HFF-Myc (cell line): ENCODE measurements around the gene BPIFB3.
A peak's percentile ranks its signal among the peaks of the same experiment; 100 is the strongest.

Source experiments
- DNase-seq: peaks from one replicate; pipeline ENCODE4 v3.0.0-alpha.2; 2011; ENCODE audit warnings: low read depth; ENCODE audit errors: extremely low read depth
- H3K4me3 ChIP-seq: replicated peaks from 2 replicates; pipeline ENCODE4 v1.5.1; 2011; ENCODE audit warnings: low read depth, mild to moderate bottlenecking, control low read depth, low read length
- CTCF ChIP-seq: IDR thresholded peaks from 2 replicates; pipeline ENCODE4 v1.5.1; 2012; ENCODE audit warnings: mild to moderate bottlenecking, low read depth, low read length, control low read depth; ENCODE audit errors: missing control alignments

The BPIFB3 gene

DNA sequence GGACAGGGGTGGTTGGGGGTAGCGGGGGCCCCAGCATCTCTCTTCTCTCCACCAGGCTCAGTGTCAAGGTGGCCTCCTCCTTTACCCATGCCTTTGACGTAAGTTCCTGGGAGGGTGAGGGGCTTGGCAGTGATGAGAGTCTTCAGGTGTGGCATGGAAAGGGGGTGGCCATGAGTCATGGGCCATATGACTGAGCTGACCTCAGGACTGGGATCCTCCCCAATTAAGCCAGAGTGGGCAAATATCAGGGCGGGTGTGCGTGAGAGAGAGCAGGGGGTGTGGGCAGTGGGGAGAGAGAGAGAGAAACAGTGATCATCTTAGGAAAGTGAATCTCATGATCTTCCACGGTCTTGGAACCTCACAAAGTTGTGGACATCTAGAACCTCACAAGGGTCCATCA is 17.5 kb downstream of the BPIFB3 start:
- no peak for TF ChIP-seq CTCF
- no peak overlapping the region for H3K4me3 ChIP-seq
- DNase-seq: no peak

DNA sequence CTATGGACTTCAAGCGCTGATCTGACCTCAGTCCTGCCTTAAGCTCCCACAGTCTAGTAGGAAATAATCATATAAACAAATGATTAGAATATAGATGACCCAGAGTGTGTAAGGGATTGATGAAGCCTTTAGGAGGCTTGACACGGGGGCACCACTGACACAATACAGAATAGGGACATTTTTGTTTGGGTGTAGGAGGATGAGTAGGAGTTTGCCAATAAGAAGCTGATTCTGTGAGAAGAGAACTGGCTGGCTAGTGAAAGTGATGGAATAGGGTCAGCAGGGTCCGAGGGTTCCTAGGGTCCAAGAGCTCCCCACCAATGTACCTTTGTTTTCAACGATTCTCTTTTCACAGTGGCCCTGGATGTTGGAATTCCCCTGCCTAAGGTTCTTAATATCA is 18.7 kb downstream of the BPIFB3 start:
- no peak overlapping the region for H3K4me3 ChIP-seq
- no peak for TF ChIP-seq CTCF
- DNase-seq: no peak

DNA sequence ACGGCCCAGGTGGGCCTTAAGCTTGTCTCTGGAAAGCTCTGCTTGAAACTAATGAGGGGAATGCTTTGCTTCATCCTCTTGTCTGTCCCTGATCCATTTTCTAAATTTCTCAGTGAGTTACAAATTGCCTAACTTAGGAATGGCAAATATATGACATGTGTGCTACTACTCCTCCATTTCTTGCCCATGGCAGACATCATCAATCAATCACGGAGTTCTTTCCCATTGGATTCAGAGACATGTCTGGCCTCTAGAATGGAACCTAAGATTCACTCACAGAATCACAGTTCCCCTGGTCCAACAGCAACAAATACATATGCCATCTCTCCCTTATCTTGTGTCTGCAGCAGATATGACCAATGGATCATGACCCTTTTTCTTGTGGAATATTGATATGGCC is 19.1 kb downstream of the BPIFB3 start:
- no peak overlapping the region for H3K4me3 ChIP-seq
- TF ChIP-seq CTCF: no peak
- DNase-seq: no peak

GRCh38 chr20:33074675-33075074 is 21.0 kb downstream of the BPIFB3 start:
- DNase-seq: no peak
- no peak overlapping the region for H3K4me3 ChIP-seq
- TF ChIP-seq CTCF: no peak

DNA sequence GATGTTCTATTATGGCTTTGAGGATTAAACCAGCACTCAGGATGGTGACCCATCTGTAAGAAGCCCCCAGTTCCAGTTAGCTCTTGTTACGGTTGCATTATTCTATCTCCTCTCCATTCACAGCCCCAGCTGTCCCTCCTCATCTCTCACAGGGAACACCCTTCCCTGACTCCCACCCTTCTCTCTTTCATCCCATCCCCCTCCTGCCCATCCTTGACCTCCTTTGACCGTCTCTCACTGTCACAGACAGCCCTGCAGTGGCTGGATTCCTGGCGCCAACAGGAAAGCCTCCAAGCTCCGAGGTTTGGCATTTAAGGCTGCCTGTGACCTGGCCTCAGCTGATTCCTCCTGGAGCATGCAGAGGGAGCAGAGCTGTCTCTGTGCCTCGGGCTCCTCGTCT is 21.6 kb downstream of the BPIFB3 start:
- TF ChIP-seq CTCF: no peak
- DNase-seq: no peak
- H3K4me3 ChIP-seq: no peak overlapping the region

DNA sequence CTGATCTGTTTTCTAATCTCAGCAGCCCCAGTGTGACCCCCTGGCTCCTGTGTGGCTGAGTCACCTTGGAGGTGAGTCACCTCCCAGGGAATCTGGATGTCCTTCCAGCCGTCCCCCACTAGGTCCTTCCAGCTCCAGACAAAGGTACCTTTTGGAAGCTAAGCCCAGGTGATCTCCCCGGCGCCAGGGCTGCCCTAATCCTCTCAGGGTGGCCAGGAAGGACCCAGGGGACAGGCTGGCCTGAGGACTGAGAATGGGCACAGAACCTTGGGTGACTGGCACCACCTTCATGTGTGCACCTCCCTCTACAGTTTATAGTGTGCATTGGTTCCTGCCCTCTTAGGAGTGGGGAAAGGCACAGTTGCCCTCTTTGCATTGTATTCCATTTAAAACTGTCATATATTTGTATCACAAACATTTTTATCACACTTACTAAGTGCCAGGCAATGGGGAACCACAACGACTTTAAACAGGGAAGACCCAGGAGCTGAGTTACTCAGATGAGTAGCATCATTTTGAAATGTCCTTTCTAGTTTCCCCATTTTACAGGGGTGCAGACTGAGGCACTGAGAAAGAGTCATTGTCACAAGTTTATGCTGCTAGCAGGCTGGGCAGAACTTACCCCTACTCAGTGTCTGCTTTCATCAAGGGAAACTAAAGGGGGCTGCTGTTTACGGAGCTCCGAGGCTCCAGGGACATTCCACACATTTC is 23.1 kb downstream of the BPIFB3 start:
- peak; percentile 6 for TF ChIP-seq CTCF
- no peak for DNase-seq
- no peak overlapping the region for H3K4me3 ChIP-seq

GRCh38 chr20:33079259-33079658 is 25.6 kb downstream of the BPIFB3 start, which contains the start of gene BPIFB4:
Gene BPIFB4 (plus strand): TSS chr20:33079643. CDS start chr20:33081527, 1,884 bp downstream.
- no peak for DNase-seq
- no peak within 1 kb of the TSS for H3K4me3 ChIP-seq
- TF ChIP-seq CTCF: no peak
